HK-2 (cell line): ENCODE results near the gene CDC25B.
"Not testable (repeated sequence)": the region's sequence is repeated elsewhere in the genome, so short reads cannot be mapped to it uniquely, and the experiment has no call there.

ENCODE experiments used
- DNase-seq: peaks from one replicate; pipeline ENCODE4 v3.0.0-alpha.2; 2018; ENCODE audit not compliant: unreplicated experiment

CDC25B gene

DNA sequence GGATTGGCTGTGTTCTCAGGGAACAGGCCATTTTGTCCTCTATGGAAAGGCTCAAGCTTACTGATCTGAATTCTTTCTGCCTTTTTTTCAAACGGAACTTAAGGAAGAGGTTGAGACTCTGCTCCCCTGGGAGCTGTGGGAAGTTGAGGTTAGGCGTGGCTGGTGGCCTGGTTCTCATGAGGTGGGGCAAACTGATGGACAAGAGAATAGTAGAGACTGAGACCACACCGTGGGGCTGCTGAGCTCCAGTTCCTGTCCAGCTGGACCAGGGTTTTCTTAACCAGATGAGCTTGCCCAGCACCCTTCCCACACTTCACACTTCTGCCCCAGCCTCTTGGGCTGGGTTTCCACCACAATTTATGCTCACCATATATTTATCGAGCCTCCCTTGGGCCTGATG lies 30.3 kb downstream of the CDC25B start:
- no peak for DNase-seq

DNA sequence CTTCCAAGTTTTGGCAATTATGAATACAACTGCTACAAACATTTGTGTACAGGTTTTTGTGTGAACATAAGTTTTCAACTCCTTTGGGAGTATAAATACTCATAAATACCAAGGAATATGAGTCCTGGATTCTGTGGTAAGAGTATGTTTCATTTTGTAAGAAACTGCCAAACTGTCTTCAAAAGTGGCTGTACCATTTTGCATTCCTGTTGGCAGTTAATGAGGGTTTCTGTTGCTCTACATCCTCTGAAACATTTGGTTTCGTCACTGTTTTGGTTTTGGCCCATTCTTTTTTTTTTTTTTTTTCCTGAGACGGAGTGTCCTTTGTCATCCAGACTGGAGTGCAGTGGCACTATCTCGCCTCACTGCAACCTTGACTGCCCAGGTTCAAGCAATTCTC lies 32.7 kb downstream of the CDC25B start:
- no peak for DNase-seq

DNA sequence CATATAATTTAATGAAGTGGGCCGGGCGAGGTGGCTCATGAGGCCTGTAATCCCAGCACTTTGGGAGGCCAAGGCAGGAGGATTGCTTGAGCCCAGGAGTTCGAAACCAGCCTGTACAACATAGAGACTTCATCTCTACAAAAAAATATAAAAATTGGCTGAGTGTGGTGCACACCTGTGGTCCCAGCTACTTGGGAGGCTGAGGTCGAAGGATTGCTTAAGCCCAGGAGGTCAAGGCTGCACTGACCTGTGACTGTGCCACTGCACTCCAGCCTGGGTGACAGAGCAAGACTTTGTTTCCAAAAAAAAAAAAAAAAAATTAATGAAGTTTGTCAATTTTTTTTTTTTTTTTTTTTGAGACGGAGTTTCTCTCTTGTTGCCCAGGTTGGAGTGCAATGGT lies 33.8 kb downstream of the CDC25B start:
- DNase-seq = not testable (repeated sequence)

DNA sequence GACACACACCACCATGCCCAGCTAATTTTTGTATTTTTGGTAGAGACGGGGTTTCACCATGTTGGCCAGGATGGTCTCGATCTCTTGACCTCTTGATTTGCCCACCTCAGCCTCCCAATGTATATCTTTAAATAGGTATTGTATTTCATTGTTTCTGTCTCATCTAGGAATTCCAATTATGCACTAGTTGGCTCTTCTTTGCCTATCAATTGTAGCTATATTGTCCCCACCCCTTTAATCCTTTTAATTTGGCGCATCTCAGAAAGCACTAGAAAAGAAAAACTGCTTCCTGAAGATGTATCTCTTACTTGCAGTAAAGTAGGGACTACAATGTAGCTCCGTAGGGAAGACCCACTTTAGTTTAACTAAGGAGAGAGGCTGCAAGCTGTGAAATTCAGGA lies 40.0 kb downstream of the CDC25B start:
- no peak for DNase-seq

DNA sequence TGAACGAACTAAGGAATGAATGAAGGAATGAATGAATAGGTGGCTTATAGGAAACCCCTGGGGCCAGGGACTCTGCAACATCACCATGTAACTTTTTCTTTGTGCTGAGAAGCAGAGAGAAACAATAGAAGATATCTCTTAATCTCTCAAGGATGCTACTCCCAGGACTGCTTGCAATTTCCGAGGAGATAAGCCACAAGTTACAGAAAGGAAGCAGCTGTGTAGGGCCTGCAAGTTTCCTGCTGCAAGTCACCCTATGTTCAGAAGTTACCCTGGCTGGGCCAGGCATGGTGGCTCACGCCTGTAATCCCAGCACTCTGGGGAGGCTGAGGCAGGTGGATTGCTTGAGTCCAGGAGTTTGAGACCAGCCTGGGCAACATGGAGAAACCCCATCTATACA lies 43.2 kb downstream of the CDC25B start:
- DNase-seq = no peak

DNA sequence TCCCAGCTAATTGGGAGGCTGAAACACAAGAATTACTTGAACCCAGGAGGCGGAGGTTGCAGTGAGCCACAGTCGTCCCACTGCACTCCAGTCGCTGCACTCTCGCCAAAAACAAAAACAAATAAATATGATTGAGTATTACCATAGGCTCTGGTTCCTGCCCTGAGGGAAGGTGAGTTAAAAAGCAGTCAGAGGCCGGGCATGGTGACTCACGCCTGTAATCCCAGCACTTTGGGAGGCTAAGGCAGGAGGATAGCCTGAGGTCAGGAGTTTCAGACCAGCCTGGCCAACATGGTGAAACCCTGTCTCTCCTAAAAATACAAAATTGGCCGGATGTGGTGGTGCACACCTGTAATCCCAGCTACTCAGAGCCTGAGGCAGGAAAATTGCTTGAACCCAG lies 44.1 kb downstream of the CDC25B start:
- not testable (repeated sequence) for DNase-seq

- no peak for DNase-seq
These were observed 46.3 kb downstream of the CDC25B start for GRCh38 chr20:3842348-3842930.

- peak; percentile 43 for DNase-seq
These were observed 47.4 kb downstream of the CDC25B start for GRCh38 chr20:3843490-3843889.

DNA sequence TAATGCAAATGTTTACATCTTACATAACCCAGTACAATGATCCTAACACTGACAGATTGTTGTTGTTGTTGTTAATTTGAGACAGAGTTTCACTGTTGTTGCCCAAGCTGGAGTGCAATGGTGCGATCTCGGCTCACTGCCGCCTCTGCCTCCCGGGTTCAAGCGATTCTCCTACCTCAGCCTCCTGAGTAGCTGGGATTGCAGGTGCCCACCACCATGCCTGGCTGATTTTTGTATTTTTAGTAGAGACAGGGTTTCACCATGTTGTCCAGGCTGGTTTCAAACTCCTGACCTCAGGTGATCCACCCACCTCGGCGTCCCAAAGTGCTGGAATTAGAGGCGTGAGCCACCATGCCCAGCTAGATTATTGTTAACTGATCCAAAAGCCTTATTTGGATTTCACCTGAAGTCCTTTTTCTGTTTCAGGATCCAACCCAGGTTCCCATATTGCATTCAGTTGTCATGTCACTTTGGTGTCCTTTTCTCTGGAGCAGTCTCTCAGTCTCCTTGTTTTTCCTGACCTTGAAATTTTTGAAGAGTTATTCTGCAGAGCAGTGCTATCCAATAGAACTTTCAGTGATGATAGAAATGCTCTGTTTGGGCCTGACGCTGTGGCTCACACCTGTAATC lies 48.0 kb downstream of the CDC25B start:
- DNase-seq = not testable (repeated sequence)

DNA sequence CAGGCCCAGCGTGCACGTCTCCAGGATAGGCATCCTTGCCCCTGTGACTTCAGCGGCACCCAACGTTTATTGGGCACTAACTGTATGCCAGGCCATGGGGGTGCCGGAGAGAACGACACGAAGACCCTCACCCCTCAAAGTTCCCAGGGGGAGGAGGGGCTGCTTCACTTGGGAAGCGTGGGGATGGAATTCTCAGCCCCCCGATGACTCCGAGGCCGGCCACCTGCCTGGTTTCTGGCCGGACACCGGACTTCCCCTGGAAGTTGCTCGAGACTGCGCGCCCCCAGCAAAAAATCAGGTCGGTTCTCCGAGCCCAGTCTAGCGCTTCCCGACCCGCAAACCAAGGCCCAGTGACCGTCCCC lies 50.2 kb downstream of the CDC25B start:
- no peak for DNase-seq

GRCh38 chr20:3846740-3847428 lies 50.8 kb downstream of the CDC25B start, which contains the start of gene MAVS:
Gene MAVS, plus strand, starts transcription at chr20:3846834. Its CDS starts 7,791 bp downstream, at chr20:3854625.
- peak; percentile 91 for DNase-seq

DNA sequence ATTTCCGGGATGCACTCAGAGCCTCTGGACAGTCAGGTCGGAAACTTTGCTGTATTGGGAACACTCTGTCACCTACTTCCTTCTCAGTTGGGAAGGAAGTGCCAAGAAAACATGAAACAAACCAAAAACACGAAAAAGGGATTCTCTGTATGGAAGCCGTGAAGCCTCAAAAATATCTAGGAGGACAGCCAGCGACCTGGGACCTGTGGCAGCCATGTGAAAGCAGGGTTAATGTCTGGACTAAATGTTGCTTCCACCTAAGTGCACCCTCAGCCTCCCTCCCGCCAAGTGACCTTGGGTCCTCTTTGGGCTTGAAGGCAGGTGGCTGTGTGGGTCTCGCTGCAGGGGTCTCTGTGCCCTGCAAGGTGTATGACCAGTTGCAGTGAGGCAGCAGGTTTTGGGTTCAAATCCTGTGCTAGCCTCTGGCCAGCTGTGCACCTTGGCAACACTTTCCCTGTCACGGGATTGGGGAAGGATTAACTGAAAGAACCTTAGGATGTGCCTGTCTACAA lies 51.4 kb downstream of the CDC25B start:
- no peak for DNase-seq

GRCh38 chr20:3848565-3848964 lies 52.5 kb downstream of the CDC25B start:
- DNase-seq = no peak

DNA sequence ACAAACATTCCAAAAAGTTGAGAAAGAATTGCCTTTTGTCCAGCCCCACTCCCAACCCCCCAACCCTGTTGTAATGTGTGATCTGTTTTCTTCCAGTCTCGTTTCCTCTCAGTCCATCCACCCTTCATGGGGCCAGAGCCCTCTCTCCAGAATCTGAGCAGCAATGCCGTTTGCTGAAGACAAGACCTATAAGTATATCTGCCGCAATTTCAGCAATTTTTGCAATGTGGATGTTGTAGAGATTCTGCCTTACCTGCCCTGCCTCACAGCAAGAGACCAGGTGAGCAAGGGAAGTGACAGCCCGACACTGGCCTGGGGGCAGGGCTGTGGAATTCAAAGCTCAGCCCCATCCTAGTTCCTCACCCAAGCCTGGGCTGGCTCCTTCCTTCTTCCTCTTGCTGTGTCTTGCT lies 58.4 kb downstream of the CDC25B start:
- no peak for DNase-seq
